ENCODE measurements around the gene DLG2. TPM values are rescaled to one million over a fixed set of nuclear protein-coding genes. Genes with fewer than 3 reads are reported as not detected.

DLG2 gene
- total and polyA plus RNA-seq, 2 of the 4 experiments (the other 2 are of a cell fraction), result 0.31 to 0.36 TPM

- DNase-seq (no peak), ATAC-seq (ENCODE audit: low read depth) (no peak)
- ChIA-PET POLR2A (ENCODE audit: unreplicated experiment) (no interaction called here), CTCF (no interaction called here)
- no peaks in the 10 kb centered on the region for H4K20me1 ChIP-seq (ENCODE audit: insufficient read depth, low read length)
- no peaks in the 10 kb centered on the region for H3K36me3 ChIP-seq (ENCODE audit: control insufficient read depth, insufficient read depth, low read length)
- no peak overlapping the region for H2BK20ac ChIP-seq (ENCODE audit: low read depth, low read length)
- H3K4me3 ChIP-seq (ENCODE audit: insufficient read depth, low read depth, low read length), result no peak overlapping the region
- no peak overlapping the region for H3K4ac ChIP-seq (ENCODE audit: low read depth, low read length)
- in situ Hi-C loops (cut with MboI; ENCODE audit: low sequenced_read_pairs) (no loop called here), dilution Hi-C loops (cut with HindIII; ENCODE audit: low sequenced_read_pairs, unreplicated experiment) (no loop called here), intact Hi-C loops (cut with micrococcal nuclease) (loop anchor here (5.0 kb wide), 1 partner anchor 260 kb away; no protein-coding TSS in a partner anchor)
- H3K9ac ChIP-seq (ENCODE audit: low read depth, low read length), result no peak overlapping the region
- H2AK9ac ChIP-seq (replicated peaks; ENCODE audit: low read depth, low read length, poor library complexity), result no peak overlapping the region
- no peak overlapping the region for H3K27ac ChIP-seq (ENCODE audit: insufficient read depth, low read length)
- H4K5ac ChIP-seq (ENCODE audit: low read depth, low read length), result no peak overlapping the region
- BruUV-seq (replicated peaks), result no TSS peak
- H4K8ac ChIP-seq (ENCODE audit: low read depth in 2 of 2, low read length in 2 of 2), result no peak overlapping the region
- no peak overlapping the region for H2BK120ac ChIP-seq (ENCODE audit: low read depth, low read length)
- no peak overlapping the region for H3K14ac ChIP-seq (replicated peaks; ENCODE audit: low read depth, low read length)
- no peak overlapping the region for H3K18ac ChIP-seq (ENCODE audit: low read depth, low read length)
- H2BK5ac ChIP-seq (ENCODE audit: low read depth, low read length, poor library complexity, severe bottlenecking), result no peak overlapping the region
- WGBS, 2 experiments (ENCODE audit: extremely low coverage in 2 of 2, insufficient read length in 1 of 2), result no CpG with 5 or more reads among the region's 1 CpG
- H3K4me2 ChIP-seq (ENCODE audit: low read depth, low read length), result no peak overlapping the region
- no peak overlapping the region for H3K23ac ChIP-seq (ENCODE audit: low read depth, low read length)
- no peak for TF ChIP-seq MAZ (IDR thresholded peaks at IDR 0.05; ENCODE audit: borderline replicate concordance, low read depth, low read length)
- TF ChIP-seq, protein P1, sequence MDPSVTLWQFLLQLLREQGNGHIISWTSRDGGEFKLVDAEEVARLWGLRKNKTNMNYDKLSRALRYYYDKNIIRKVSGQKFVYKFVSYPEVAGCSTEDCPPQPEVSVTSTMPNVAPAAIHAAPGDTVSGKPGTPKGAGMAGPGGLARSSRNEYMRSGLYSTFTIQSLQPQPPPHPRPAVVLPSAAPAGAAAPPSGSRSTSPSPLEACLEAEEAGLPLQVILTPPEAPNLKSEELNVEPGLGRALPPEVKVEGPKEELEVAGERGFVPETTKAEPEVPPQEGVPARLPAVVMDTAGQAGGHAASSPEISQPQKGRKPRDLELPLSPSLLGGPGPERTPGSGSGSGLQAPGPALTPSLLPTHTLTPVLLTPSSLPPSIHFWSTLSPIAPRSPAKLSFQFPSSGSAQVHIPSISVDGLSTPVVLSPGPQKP (IDR thresholded peaks at IDR 0.05; ENCODE audit: borderline replicate concordance, low read depth, low read length), result no peak
- no peak overlapping the region for H2BK15ac ChIP-seq (ENCODE audit: low read depth, low read length)
- H3K9me3 ChIP-seq (ENCODE audit: control insufficient read depth, insufficient read depth, low read length), result no peaks in the 10 kb centered on the region
- no peaks in the 10 kb centered on the region for H3K27me3 ChIP-seq (ENCODE audit: control insufficient read depth, insufficient read depth, low read length)
- no peaks in the 10 kb centered on the region for H3K9me1 ChIP-seq (ENCODE audit: insufficient read depth, low read length)
- H2AFZ ChIP-seq (replicated peaks; ENCODE audit: low read length, poor library complexity), result no peak overlapping the region
- no peak overlapping the region for H2AK5ac ChIP-seq (ENCODE audit: low read depth, low read length)
- no peaks in the 10 kb centered on the region for H3K79me1 ChIP-seq (ENCODE audit: low read depth in 1 of 2, low read length in 2 of 2)
- H3K4me1 ChIP-seq (ENCODE audit: control insufficient read depth, insufficient read depth, low read length), result no peaks in the 10 kb centered on the region
- no peak overlapping the region for H3K56ac ChIP-seq (ENCODE audit: extremely low read depth, insufficient read depth, low read length)
- no peak overlapping the region for H4K91ac ChIP-seq (ENCODE audit: insufficient read depth, low read depth, low read length)
These were observed 1130.0 kb downstream of the DLG2 start for GRCh38 chr11:84497181-84497580.

Data from IMR-90 (cell line).